K562 (cell line): ENCODE measurements around the gene AGL. TPM values are rescaled to one million over a fixed set of nuclear protein-coding genes. Genes with fewer than 3 reads are reported as not detected.

Experiments
- CSDE1 ChIP-seq, 2 experiments: fragments of 450-650 bp; IDR thresholded peaks; 2 replicates each; pipeline ENCODE4 v1.6.1; 2016; ENCODE audit warnings: mild to moderate bottlenecking in 1 of 2
- DEAF1 ChIP-seq: fragments of 450-650 bp; formaldehyde crosslinking; IDR thresholded peaks from 2 replicates; pipeline ENCODE4 v1.4.0; 2020; ENCODE audit warnings: mild to moderate bottlenecking, moderate library complexity
- ESRRB ChIP-seq: fragments of 250-450 bp; sonication (Bioruptor Pico); IDR thresholded peaks from 2 replicates; pipeline ENCODE4 v1.5.0; 2020; ENCODE audit warnings: mild to moderate bottlenecking, moderate library complexity, borderline replicate concordance
- HDAC1 ChIP-seq, 2 experiments: fragments of 450-650 bp; IDR thresholded peaks; 2 replicates each; pipeline ENCODE4 v1.6.1; 2016 to 2017; ENCODE audit warnings: inconsistent platforms in 1 of 2, mild to moderate bottlenecking in 1 of 2, moderate library complexity in 1 of 2
- HDAC3 ChIP-seq: fragments of 450-650 bp; IDR thresholded peaks from 2 replicates; pipeline ENCODE4 v1.6.1; 2018; ENCODE audit warnings: borderline replicate concordance, mild to moderate bottlenecking, moderate library complexity; ENCODE audit not compliant: partially characterized antibody
- HSF4 ChIP-seq: fragments of 250-450 bp; sonication (Bioruptor Pico); IDR thresholded peaks from 2 replicates; pipeline ENCODE4 v2.1.2; 2022; ENCODE audit warnings: mild to moderate bottlenecking, moderate library complexity, borderline replicate concordance
- MAFK ChIP-seq: IDR thresholded peaks from 2 replicates; pipeline ENCODE4 v1.6.1; 2011; ENCODE audit warnings: low read length, improper control_type of control experiment
- MCM2 ChIP-seq: fragments of 450-650 bp; IDR thresholded peaks from 2 replicates; pipeline ENCODE4 v1.6.1; 2017; ENCODE audit warnings: low read depth, mild to moderate bottlenecking
- NFIX ChIP-seq: fragments of 250-450 bp; sonication (Bioruptor Pico); IDR thresholded peaks from 2 replicates; pipeline ENCODE4 v1.4.0; 2020; ENCODE audit warnings: low read depth, mild to moderate bottlenecking, moderate library complexity
- SMAD2 ChIP-seq: fragments of 150-350 bp; IDR thresholded peaks from 2 replicates; pipeline ENCODE4 v1.6.1; 2014; ENCODE audit warnings: low read depth, mild to moderate bottlenecking, low read length
- TCF3 ChIP-seq: sonication (generic); formaldehyde crosslinking; IDR thresholded peaks from 2 replicates; pipeline ENCODE4 v1.4.0; 2020; ENCODE audit warnings: mild to moderate bottlenecking, missing genetic modification reagents
- TEAD2 ChIP-seq: fragments of 450-650 bp; IDR thresholded peaks from 2 replicates; pipeline ENCODE4 v1.6.1; 2016; ENCODE audit warnings: missing genetic modification characterization, control low read depth, missing compliant biosample characterization
- ZFP30 ChIP-seq: fragments of 250-450 bp; sonication (Bioruptor Pico); IDR thresholded peaks from 2 replicates; pipeline ENCODE4 v1.8.0; 2022; ENCODE audit warnings: moderate library complexity, mild to moderate bottlenecking, inconsistent platforms, borderline replicate concordance
- ZNF143 ChIP-seq: sonication (generic); formaldehyde crosslinking; IDR thresholded peaks from 2 replicates; pipeline ENCODE4 v1.9.0; 2022; ENCODE audit warnings: mild to moderate bottlenecking, missing genetic modification reagents
- ZNF197 ChIP-seq: fragments of 200-800 bp; sonication (Bioruptor generic); IDR thresholded peaks from 2 replicates; pipeline ENCODE4 v1.6.1; 2016; ENCODE audit warnings: low read depth, missing genetic modification characterization, missing compliant biosample characterization
- ZNF316 ChIP-seq: fragments of 450-650 bp; IDR thresholded peaks from 2 replicates; pipeline ENCODE4 v1.6.1; 2016
- polyA plus RNA-seq, 8 experiments: library from polyadenylated mRNA; depleted of rRNA in 4 of 8; stranded (reverse) in 5 of 8; unstranded in 3 of 8; fragments of >200 nt; fragmentation: Nextera tagmentation in 2 of 8; fragmentation: Illumina TruSeq in 1 of 8; extraction: Ambion mirVana in 2 of 8; extraction: Trizol in 1 of 8; gene quantifications; 2 replicates each; pipeline versions ENCODE4 v1.2.1 to v1.2.3, GENCODE V29; 2011 to 2014; ENCODE audit warnings: inconsistent platforms in 1 of 8, missing spikeins in 1 of 8
- total RNA-seq, 7 experiments: library from RNA; depleted of rRNA in 6 of 7; stranded (reverse); fragments of >200 nt in 6 of 7; fragmentation: Illumina TruSeq in 2 of 7; extraction: Trizol in 2 of 7; gene quantifications; 2 replicates each; pipeline versions ENCODE4 v1.2.1 to v1.2.3, GENCODE V29; 2011 to 2021; ENCODE audit warnings: low replicate concordance in 1 of 7
- TF ChIP-seq, protein P1 (sequence below), 2 experiments: fragments of 450-650 bp; IDR thresholded peaks; 2 replicates each; pipeline ENCODE4 v1.6.1; 2016; ENCODE audit warnings: mild to moderate bottlenecking in 2 of 2, borderline replicate concordance in 1 of 2, low read depth in 1 of 2, moderate library complexity in 1 of 2
- TF ChIP-seq, protein P2 (sequence below): fragments of 450-650 bp; conservative IDR thresholded peaks from 2 replicates; pipeline ENCODE4 v1.6.1; 2016; ENCODE audit warnings: missing genetic modification characterization, low read depth, mild to moderate bottlenecking, control low read depth, missing compliant biosample characterization

AGL gene
- total and polyA plus RNA-seq, 9 of the 15 experiments (the other 6 are each of a cell fraction or from before 2014, with no cell fraction given), result 6.3 to 20.4 (median 12.4) TPM

GRCh38 chr1:99943223-99943794 is 93.1 kb downstream of the AGL start (continued):
- no peak for TF ChIP-seq ESRRB (CRISPR knock-in tag)
- TF ChIP-seq ZNF316, result peak; percentile 98
- TF ChIP-seq ZFP30 (CRISPR knock-in tag), result no peak
- peak in 1 of 2 experiments; percentile 75; a peak in 2 of 4 replicates for TF ChIP-seq HDAC1 (IDR thresholded peaks at IDR 0.05)
- TF ChIP-seq MCM2, result no peak
- TF ChIP-seq MAFK, result peak; percentile 86
- no peak for TF ChIP-seq ZNF197 (CRISPR knock-in tag)
- no peak for TF ChIP-seq CSDE1 (IDR thresholded peaks at IDR 0.05)
- TF ChIP-seq DEAF1 (CRISPR knock-in tag), result no peak
- TF ChIP-seq TCF3 (CRISPR knock-in tag), result peak; percentile 79
- TF ChIP-seq, protein P1, sequence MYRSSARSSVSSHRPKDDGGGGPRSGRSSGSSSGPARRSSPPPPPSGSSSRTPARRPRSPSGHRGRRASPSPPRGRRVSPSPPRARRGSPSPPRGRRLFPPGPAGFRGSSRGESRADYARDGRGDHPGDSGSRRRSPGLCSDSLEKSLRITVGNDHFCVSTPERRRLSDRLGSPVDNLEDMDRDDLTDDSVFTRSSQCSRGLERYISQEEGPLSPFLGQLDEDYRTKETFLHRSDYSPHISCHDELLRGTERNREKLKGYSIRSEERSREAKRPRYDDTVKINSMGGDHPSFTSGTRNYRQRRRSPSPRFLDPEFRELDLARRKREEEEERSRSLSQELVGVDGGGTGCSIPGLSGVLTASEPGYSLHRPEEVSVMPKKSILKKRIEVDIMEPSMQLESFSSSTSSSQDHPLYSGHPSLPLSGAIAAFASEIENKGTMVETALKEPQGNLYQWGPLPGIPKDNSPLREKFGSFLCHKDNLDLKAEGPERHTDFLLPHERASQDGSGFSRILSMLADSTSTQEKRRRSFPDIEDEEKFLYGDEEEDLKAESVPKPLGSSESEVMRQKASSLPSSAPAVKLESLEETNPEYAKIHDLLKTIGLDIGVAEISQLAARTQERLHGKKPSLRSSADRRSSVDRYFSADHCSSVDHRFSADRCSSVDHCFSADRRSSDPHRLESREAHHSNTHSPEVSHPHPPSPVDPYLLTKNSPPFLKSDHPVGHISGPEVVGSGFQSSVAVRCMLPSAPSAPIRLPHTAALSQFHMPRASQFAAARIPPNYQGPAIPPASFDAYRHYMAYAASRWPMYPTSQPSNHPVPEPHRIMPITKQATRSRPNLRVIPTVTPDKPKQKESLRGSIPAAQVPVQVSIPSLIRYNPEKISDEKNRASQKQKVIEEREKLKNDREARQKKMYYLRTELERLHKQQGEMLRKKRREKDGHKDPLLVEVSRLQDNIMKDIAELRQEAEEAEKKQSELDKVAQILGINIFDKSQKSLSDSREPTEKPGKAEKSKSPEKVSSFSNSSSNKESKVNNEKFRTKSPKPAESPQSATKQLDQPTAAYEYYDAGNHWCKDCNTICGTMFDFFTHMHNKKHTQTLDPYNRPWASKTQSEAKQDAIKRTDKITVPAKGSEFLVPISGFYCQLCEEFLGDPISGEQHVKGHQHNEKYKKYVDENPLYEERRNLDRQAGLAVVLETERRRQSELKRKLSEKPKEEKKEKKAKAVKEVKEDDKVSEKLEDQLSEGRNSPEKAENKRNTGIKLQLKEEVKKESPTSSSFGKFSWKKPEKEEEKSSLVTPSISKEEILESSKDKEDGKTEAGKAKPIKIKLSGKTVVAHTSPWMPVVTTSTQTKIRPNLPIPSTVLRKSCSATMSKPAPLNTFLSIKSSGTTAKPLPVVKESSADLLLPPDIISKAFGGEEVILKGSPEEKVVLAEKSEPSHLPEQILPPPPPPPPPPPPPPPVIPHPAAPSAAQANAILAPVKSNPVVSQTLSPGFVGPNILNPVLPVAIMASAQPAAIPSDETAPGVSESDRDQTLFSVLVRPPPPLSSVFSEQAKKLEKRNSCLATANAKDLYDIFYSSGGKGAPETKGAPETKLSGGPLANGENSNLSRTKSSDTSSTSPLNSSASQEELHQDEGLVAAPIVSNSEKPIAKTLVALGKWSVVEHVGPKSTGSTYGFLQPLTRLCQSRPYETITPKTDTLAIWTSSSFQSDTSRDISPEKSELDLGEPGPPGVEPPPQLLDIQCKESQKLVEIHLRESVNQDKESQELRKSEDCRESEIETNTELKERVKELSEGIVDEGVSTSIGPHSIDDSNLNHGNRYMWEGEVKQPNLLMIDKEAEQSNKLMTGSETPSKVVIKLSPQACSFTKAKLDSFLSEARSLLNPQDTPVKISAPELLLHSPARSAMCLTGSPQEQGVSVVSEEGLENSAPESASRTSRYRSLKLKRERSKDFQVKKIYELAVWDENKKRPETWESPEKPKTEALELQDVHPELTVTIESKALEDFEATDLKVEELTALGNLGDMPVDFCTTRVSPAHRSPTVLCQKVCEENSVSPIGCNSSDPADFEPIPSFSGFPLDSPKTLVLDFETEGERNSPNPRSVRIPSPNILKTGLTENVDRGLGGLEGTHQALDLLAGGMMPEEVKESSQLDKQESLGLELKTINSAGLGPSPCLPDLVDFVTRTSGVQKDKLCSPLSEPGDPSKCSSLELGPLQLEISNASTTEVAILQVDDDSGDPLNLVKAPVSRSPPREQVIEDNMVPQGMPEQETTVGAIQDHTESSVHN (IDR thresholded peaks at IDR 0.05; ENCODE audit: borderline replicate concordance in 1 of 2, low read depth in 1 of 2), result peak in 1 of 2 experiments; percentile 60; a peak in 1 of 4 replicates
- no peak for TF ChIP-seq NFIX (CRISPR knock-in tag)
- TF ChIP-seq ZNF143, result no peak
- TF ChIP-seq, protein P2, sequence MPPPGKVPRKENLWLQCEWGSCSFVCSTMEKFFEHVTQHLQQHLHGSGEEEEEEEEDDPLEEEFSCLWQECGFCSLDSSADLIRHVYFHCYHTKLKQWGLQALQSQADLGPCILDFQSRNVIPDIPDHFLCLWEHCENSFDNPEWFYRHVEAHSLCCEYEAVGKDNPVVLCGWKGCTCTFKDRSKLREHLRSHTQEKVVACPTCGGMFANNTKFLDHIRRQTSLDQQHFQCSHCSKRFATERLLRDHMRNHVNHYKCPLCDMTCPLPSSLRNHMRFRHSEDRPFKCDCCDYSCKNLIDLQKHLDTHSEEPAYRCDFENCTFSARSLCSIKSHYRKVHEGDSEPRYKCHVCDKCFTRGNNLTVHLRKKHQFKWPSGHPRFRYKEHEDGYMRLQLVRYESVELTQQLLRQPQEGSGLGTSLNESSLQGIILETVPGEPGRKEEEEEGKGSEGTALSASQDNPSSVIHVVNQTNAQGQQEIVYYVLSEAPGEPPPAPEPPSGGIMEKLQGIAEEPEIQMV (tag), result no peak
- no peak for TF ChIP-seq TEAD2 (tag)
- TF ChIP-seq HDAC3, result peak; percentile 25
- no peak for TF ChIP-seq SMAD2
- no peak for TF ChIP-seq HSF4
